ENCODE measurements around the gene LILRB3. TPM values are rescaled to one million over a fixed set of nuclear protein-coding genes. Genes with fewer than 3 reads are reported as not detected.
"Not testable (repeated sequence)": the region's sequence is repeated elsewhere in the genome, so short reads cannot be mapped to it uniquely, and the experiment has no call there.

LILRB3 gene
- total RNA-seq, 2 donors from 2014 or later, result 0.44 to 4.1 TPM

DNA sequence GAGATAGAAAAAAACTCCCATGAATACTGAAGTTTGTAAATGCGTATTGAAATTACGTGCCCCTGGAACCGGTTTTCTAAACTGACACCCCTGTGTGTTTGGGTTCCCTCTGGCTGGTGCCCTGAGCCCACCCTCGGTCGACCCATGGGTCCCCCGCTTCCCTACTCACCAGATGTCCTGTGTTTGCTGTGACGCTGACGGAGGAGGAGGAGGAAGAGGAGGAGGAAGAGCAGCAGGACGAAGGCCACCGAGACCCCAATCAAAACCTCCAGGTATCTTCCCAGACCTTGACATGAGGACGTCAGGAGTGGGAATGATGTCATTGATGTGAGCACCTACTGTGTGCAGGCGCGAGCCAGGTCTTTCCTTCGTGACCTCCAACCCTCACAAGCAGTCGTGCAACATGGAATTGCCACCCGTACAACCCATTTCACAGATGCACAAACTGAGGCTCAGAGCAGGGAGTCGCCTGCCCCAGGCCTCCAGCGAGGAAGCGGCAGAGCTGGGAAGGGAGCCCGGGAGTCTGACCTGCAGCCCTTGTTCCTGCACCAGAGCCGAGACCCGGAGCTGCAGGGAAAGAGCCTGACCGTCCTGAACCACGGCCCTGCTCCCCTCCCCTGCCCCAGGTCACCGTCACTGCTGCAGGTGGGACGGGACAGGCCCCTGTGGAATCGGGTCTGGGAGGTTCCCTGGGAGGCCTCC, 3.7 kb downstream of the LILRB3 start:
- DNase-seq, result no peak
- Histone ChIP-seq H3K4me3 (no peak overlapping the region), H3K9ac (ENCODE audit: low read depth in 2 of 2, low read length in 2 of 2) (no peak overlapping the region), H3K4me1 (no peaks in the 10 kb centered on the region), H3K9me3 (no peaks in the 10 kb centered on the region), H3K36me3 (no peaks in the 10 kb centered on the region), H3K27ac (no peak overlapping the region), H3K27me3 (no peaks in the 10 kb centered on the region)
- intact Hi-C loops (cut with DNase I), result no loop called here
- TF ChIP-seq, protein P1, sequence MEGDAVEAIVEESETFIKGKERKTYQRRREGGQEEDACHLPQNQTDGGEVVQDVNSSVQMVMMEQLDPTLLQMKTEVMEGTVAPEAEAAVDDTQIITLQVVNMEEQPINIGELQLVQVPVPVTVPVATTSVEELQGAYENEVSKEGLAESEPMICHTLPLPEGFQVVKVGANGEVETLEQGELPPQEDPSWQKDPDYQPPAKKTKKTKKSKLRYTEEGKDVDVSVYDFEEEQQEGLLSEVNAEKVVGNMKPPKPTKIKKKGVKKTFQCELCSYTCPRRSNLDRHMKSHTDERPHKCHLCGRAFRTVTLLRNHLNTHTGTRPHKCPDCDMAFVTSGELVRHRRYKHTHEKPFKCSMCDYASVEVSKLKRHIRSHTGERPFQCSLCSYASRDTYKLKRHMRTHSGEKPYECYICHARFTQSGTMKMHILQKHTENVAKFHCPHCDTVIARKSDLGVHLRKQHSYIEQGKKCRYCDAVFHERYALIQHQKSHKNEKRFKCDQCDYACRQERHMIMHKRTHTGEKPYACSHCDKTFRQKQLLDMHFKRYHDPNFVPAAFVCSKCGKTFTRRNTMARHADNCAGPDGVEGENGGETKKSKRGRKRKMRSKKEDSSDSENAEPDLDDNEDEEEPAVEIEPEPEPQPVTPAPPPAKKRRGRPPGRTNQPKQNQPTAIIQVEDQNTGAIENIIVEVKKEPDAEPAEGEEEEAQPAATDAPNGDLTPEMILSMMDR (IDR thresholded peaks at IDR 0.05), result no peak

- H3K36me3 ChIP-seq, result no peaks in the 10 kb centered on the region
- H3K27me3 ChIP-seq, result no peaks in the 10 kb centered on the region
- TF ChIP-seq, protein P1 (IDR thresholded peaks at IDR 0.05), result no peak
- intact Hi-C loops (cut with DNase I), result no loop called here
- no peak overlapping the region for H3K4me3 ChIP-seq
- no peak for DNase-seq
- no peaks in the 10 kb centered on the region for H3K4me1 ChIP-seq
- no peak overlapping the region for H3K27ac ChIP-seq
- no peak overlapping the region for H3K9ac ChIP-seq (ENCODE audit: low read depth in 2 of 2, low read length in 2 of 2)
- H3K9me3 ChIP-seq, result no peaks in the 10 kb centered on the region
Measured at GRCh38 chr19:54218259-54218658, 4.5 kb downstream of the LILRB3 start.

DNA sequence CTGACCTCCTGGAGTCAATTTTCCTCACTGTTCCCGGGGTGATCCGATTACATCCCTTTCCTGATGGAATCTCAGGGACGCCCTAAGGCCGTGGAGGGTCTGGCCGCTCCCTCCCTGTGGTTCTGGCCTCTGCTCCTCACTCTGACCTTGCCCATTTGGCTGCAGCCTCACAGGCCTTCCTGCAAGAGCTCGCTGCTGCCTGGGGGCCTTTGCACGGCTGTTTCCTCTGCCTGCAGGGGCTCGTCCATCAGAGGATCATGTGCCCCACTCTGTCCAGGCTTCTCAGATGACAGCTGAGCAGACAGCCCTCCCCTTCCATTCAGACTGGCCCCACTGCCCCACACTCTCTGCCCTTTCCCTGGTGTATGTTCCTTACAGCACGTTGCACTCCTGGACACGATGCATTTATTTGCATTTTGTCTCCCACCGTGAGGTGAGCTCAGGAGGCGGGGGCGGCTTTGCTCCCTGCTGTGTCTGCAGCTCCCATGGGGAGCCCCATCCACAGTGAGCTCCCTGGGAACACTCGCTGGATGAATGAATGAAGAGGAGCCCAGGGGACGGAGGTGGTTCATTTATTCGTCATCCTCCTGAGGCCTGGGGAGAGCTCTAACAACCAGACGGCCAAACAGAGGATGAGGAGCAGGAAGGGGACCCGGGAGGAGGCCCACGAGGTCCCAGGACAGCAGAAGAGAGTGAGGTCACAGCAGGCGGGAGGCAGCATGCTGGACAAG, 5.1 kb downstream of the LILRB3 start:
- H3K4me3 ChIP-seq; H3K4me1 ChIP-seq; H3K9ac ChIP-seq (ENCODE audit: low read depth in 2 of 2, low read length in 2 of 2); H3K27ac ChIP-seq; H3K9me3 ChIP-seq; DNase-seq; intact Hi-C loops (cut with DNase I); H3K36me3 ChIP-seq; H3K27me3 ChIP-seq: not testable (repeated sequence)

DNA sequence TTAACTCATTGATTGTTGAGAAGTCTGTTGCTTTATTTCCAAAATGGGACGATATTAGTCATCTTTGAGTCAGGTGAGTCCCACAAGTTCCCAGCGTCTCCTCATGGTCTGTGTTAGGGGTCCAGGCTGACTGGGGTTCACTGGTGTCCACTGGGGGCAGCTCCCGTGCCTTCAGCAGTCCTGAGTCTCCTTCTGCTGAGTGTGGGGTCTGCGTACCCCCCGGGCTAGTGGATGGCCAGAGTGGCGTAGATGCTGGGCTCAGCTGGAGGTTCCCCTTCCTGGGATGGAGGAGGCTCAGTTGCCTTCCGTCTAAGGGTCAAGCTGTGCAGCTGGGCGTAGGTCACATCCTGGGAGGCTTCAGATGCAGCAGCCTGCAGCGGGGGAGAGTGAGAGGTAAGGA, 5.9 kb downstream of the LILRB3 start:
- H3K4me3 ChIP-seq, result no peak overlapping the region
- no peak overlapping the region for H3K9ac ChIP-seq (ENCODE audit: low read depth in 2 of 2, low read length in 2 of 2)
- no peaks in the 10 kb centered on the region for H3K27me3 ChIP-seq
- DNase-seq, result no peak
- TF ChIP-seq, protein P1 (IDR thresholded peaks at IDR 0.05), result no peak
- H3K36me3 ChIP-seq, result no peaks in the 10 kb centered on the region
- H3K27ac ChIP-seq, result no peak overlapping the region
- intact Hi-C loops (cut with DNase I), result no loop called here
- H3K9me3 ChIP-seq, result no peaks in the 10 kb centered on the region
- no peaks in the 10 kb centered on the region for H3K4me1 ChIP-seq

DNA sequence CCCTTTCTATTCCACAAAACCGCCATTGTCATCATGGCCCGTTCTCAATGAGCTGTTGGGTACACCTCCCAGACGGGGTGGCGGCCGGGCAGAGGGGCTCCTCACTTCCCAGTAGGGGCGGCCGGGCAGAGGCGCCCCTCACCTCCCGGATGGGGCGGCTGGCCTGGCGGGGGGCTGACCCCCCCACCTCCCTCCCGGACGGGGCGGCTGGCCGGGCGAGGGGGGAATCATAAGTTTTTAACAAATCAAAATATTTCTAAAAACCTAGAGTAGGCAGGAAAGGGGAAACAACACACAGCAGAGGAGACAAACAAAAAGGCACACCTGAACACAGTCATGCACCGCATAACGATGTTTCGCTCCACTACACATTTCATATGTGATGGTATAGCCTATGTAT, 8.1 kb downstream of the LILRB3 start:
- H3K4me3 ChIP-seq; DNase-seq; intact Hi-C loops (cut with DNase I); H3K27ac ChIP-seq; H3K4me1 ChIP-seq; H3K36me3 ChIP-seq; H3K9me3 ChIP-seq; H3K27me3 ChIP-seq; H3K9ac ChIP-seq (ENCODE audit: low read depth in 2 of 2, low read length in 2 of 2): not testable (repeated sequence)

DNA sequence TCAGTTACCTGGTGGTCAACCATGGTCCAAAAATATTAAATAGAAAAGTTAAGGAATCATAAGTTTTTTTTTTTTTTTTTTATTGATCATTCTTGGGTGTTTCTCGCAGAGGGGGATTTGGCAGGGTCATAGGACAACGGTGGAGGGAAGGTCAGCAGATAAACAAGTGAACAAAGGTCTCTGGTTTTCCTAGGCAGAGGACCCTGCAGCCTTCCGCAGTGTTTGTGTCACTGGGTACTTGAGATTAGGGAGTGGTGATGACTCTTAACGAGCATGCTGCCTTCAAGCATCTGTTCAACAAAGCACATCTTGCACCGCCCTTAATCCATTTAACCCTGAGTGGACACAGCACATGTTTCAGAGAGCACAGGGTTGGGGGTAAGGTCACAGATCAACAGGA, 8.6 kb downstream of the LILRB3 start:
- intact Hi-C loops (cut with DNase I); DNase-seq; H3K4me3 ChIP-seq; H3K9me3 ChIP-seq; H3K27ac ChIP-seq; H3K36me3 ChIP-seq; H3K27me3 ChIP-seq; H3K9ac ChIP-seq (ENCODE audit: low read depth in 2 of 2, low read length in 2 of 2): not testable (repeated sequence)
- peaks cover 12% of the 10 kb centered on the region for H3K4me1 ChIP-seq

- intact Hi-C loops (cut with DNase I), result no loop called here
- peaks cover 18% of the 10 kb centered on the region for H3K4me1 ChIP-seq
- H3K4me3 ChIP-seq, result no peak overlapping the region
Measured at GRCh38 chr19:54211235-54211634, 11.6 kb downstream of the LILRB3 start.

More at GRCh38 chr19:54211235-54211634, 11.6 kb downstream of the LILRB3 start:
- Histone ChIP-seq H3K36me3 (peaks cover 3% of the 10 kb centered on the region), H3K27me3 (no peaks in the 10 kb centered on the region), H3K27ac (peak overlapping the region; percentile 42), H3K9me3 (no peaks in the 10 kb centered on the region), H3K9ac (ENCODE audit: low read depth in 2 of 2, low read length in 2 of 2) (peak overlapping the region; percentile 7 to 28)
- TF ChIP-seq, protein P1 (IDR thresholded peaks at IDR 0.05), result no peak
- no peak for DNase-seq

All from colonic mucosa (tissue), 4 donors.